Measurements from ENCODE around the gene DYNC1I2. TPM values are rescaled to one million over a fixed set of nuclear protein-coding genes. Genes with fewer than 3 reads are reported as not detected.

Gene DYNC1I2
- total and polyA plus RNA-seq, 2 donors (not counting 3 experiments of a cell fraction or from before 2014, with no cell fraction given), result 131 to 138 TPM

DNA sequence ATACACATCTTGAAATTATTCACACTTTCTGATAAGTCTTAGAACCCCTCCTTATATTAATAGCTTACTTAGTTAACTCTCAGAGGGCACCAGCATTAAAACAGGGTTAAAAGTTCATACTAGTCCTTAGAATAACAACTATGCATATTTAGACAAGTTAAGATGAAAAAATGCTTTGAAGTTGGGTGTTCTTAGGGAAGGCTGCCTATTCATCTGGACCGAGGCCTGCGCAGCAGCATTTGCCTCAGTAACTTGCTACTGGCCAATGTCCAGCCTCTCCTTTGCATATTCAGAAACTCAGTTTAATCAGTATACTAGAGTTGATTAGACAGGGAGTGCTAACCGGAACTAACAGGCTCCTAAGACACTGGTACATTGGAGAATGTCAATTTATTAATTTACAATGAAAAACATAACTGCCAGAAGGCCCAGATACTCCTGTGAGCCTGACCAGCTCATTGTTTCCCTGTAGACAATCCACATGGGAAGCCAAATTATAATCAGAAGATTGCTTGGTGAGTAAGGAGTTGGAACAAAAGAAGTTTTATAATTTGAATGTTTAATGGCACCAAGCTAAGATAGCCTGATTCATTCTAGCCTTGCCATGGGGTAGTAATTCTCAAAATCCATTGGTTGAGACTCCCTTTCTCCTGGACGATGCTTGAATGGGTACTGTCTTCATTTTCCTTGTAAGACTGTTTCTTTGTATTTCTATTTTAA is 48.9 kb downstream of the DYNC1I2 start:
- H2AFZ ChIP-seq (ENCODE audit: low read depth, low read length), result no peak overlapping the region
- TF ChIP-seq POLR2AphosphoS5 (IDR thresholded peaks at IDR 0.05; ENCODE audit: insufficient read depth, low read depth, low read length) (no peak), FOS (IDR thresholded peaks at IDR 0.05; ENCODE audit: borderline replicate concordance, insufficient read depth, low read length) (no peak), GATA2 (IDR thresholded peaks at IDR 0.05; ENCODE audit: insufficient read depth, insufficient read length, low read depth, low read length) (no peak), CTCF (IDR thresholded peaks at IDR 0.05; ENCODE audit: extremely low read depth in 1 of 2, insufficient read depth in 1 of 2, low read depth in 1 of 2, low read length in 2 of 2) (no peak), MAX (IDR thresholded peaks at IDR 0.05; ENCODE audit: insufficient read depth, insufficient read length) (no peak), JUN (IDR thresholded peaks at IDR 0.05; ENCODE audit: borderline replicate concordance, insufficient read depth, insufficient read length, low read depth) (no peak), POLR2A (IDR thresholded peaks at IDR 0.05; ENCODE audit: low read depth, low read length) (no peak), MYC (IDR thresholded peaks at IDR 0.05; ENCODE audit: low read depth, low read length) (no peak), EZH2 (IDR thresholded peaks at IDR 0.05; ENCODE audit: borderline replicate concordance, low read depth, low read length, severe bottlenecking) (no peak)
- no peak for DNase-seq (ENCODE audit: low read depth, low spot score)
- intact Hi-C loops (cut with micrococcal nuclease), result no loop called here
- no peaks in the 10 kb centered on the region for H3K9me1 ChIP-seq (replicated peaks; ENCODE audit: control insufficient read depth, extremely low read depth, insufficient read depth, low read length)
- BruUV-seq (replicated peaks), result no TSS peak
- no peak overlapping the region for H3K9ac ChIP-seq (replicated peaks; ENCODE audit: extremely low read depth, insufficient read depth, low read length)
- ChIA-PET POLR2A (no interaction called here), CTCF (interaction anchor here (1.9 kb wide), 1 partner anchor 33 kb away, joined by 8 read pairs; no protein-coding TSS in a partner anchor)
- H3K27me3 ChIP-seq (ENCODE audit: control insufficient read depth in 2 of 2, insufficient read depth in 2 of 2, low read length in 2 of 2), result no peaks in the 10 kb centered on the region
- no peak overlapping the region for H3K4me3 ChIP-seq (replicated peaks in 1 of 3; ENCODE audit: insufficient read depth in 1 of 3, low read depth in 1 of 3, low read length in 3 of 3)
- no peak overlapping the region for H3K27ac ChIP-seq (ENCODE audit: insufficient read depth, low read depth, low read length)
- FAIRE-seq, result no peak
- H3K4me2 ChIP-seq (ENCODE audit: insufficient read depth, low read length), result no peak overlapping the region
- dilution Hi-C loops (cut with MboI; ENCODE audit: extremely low pct_ligation_motif_present, low sequenced_read_pairs), result no loop called here
- H3K4me1 ChIP-seq (ENCODE audit: control insufficient read depth, extremely low read depth, insufficient read depth, low read length), result no peaks in the 10 kb centered on the region
- H3K36me3 ChIP-seq (ENCODE audit: control insufficient read depth in 2 of 2, extremely low read depth in 1 of 2, insufficient read depth in 2 of 2, low read length in 2 of 2), result peaks cover 7 to 10% of the 10 kb centered on the region in 2 experiments
- H3K79me2 ChIP-seq (ENCODE audit: control insufficient read depth, insufficient read depth, low read length), result no peaks in the 10 kb centered on the region
- H3K9me3 ChIP-seq (replicated peaks; ENCODE audit: control insufficient read depth, insufficient read depth, low read length), result no peaks in the 10 kb centered on the region
- peaks cover 2% of the 10 kb centered on the region for H4K20me1 ChIP-seq (replicated peaks; ENCODE audit: control insufficient read depth, extremely low read depth, insufficient read depth, low read length)
